ENCODE measurements around the gene NR2F6. TPM values are rescaled to one million over a fixed set of nuclear protein-coding genes. Genes with fewer than 3 reads are reported as not detected.

The NR2F6 gene
- total and polyA plus RNA-seq, 2 donors (not counting 1 experiment from before 2014, with no cell fraction given): 2.0 to 4.9 TPM

GRCh38 chr19:17255150-17255621 is 9.5 kb upstream of the NR2F6 start:
- Mint-ChIP-seq H3K4me1 (no peaks in the 10 kb centered on the region), H3K27ac (no peak overlapping the region), H3K27me3 (no peaks in the 10 kb centered on the region), H3K4me3 (no peak overlapping the region), H3K9me3 (ENCODE audit: insufficient read depth) (no peaks in the 10 kb centered on the region)
- Histone ChIP-seq H3K9ac (ENCODE audit: low read length) (no peak overlapping the region), H3K36me3 (replicated peaks in 1 of 2; ENCODE audit: control extremely low read depth in 1 of 2, control insufficient read depth in 1 of 2, extremely low read depth in 1 of 2, insufficient read depth in 2 of 2, low read length in 1 of 2) (no peaks in the 10 kb centered on the region), H3K79me2 (ENCODE audit: control insufficient read depth, insufficient read depth, low read length) (no peaks in the 10 kb centered on the region), H3K4me2 (replicated peaks; ENCODE audit: low read depth, low read length, poor library complexity, severe bottlenecking) (no peak overlapping the region), H3K27me3 (replicated peaks in 1 of 4; ENCODE audit: control extremely low read depth in 1 of 4, control insufficient read depth in 3 of 4, insufficient read depth in 4 of 4, low read length in 3 of 4) (no peaks in the 10 kb centered on the region), H3K27ac (ENCODE audit: low read length in 2 of 2) (no peak overlapping the region), H4K20me1 (ENCODE audit: control insufficient read depth, insufficient read depth, low read length, poor library complexity, severe bottlenecking) (no peaks in the 10 kb centered on the region), H3K9me3 (ENCODE audit: control extremely low read depth in 1 of 3, control insufficient read depth in 2 of 3, insufficient read depth in 1 of 3, low read length in 2 of 3) (peaks cover 0 to 14% (median 6%) of the 10 kb centered on the region in 3 donors), H3K4me1 (ENCODE audit: control insufficient read depth in 2 of 2, insufficient read depth in 2 of 2, low read length in 2 of 2) (no peaks in the 10 kb centered on the region), H2AFZ (ENCODE audit: insufficient read depth, low read depth, low read length, poor library complexity, severe bottlenecking) (no peak overlapping the region), H3K4me3 (ENCODE audit: control extremely low read depth in 1 of 5, extremely low read depth in 1 of 5, insufficient read depth in 1 of 5, low read depth in 2 of 5, low read length in 4 of 5) (no peak overlapping the region)
- 97% methylated on average over 17 of the region's 18 CpGs for WGBS (ENCODE audit: insufficient coverage)
- TF ChIP-seq EZH2 (IDR thresholded peaks at IDR 0.05; ENCODE audit: borderline replicate concordance, insufficient read depth, low read depth, low read length, poor library complexity, severe bottlenecking) (no peak), CTCF (IDR thresholded peaks at IDR 0.05) (no peak)
- CTCF ChIA-PET: interaction anchor here (0.6 to 2.3 kb wide), 4 partner anchors 11 to 543 kb away, joined by 3 to 5 read pairs (median 4); partner anchors contain the start of gene ANKLE1
- intact Hi-C loops (cut with micrococcal nuclease): no loop called here
- ATAC-seq (ENCODE audit: low read depth) (no peak), DNase-seq (no peak)
- POLR2A ChIA-PET: interaction anchor here (1.1 kb wide), 1 partner anchor 12 kb away, joined by 4 read pairs; no protein-coding TSS in a partner anchor

- CTCF ChIA-PET: interaction anchor here (0.6 to 2.3 kb wide), 4 partner anchors 11 to 542 kb away, joined by 3 to 5 read pairs (median 4); partner anchors contain the start of gene ANKLE1
- no peak for DNase-seq
- H3K4me3 Mint-ChIP-seq: no peak overlapping the region
Observed at GRCh38 chr19:17254636-17255035, 8.9 kb upstream of the NR2F6 start.

More at GRCh38 chr19:17254636-17255035, 8.9 kb upstream of the NR2F6 start:
- no peaks in the 10 kb centered on the region for H4K20me1 ChIP-seq (ENCODE audit: control insufficient read depth, insufficient read depth, low read length, poor library complexity, severe bottlenecking)
- ATAC-seq (ENCODE audit: low read depth): no peak
- WGBS (ENCODE audit: insufficient coverage): 80% methylated on average over 5 of the region's 10 CpGs
- H3K27me3 ChIP-seq (replicated peaks in 1 of 4; ENCODE audit: control extremely low read depth in 1 of 4, control insufficient read depth in 3 of 4, insufficient read depth in 4 of 4, low read length in 3 of 4): no peaks in the 10 kb centered on the region
- no peaks in the 10 kb centered on the region for H3K79me2 ChIP-seq (ENCODE audit: control insufficient read depth, insufficient read depth, low read length)
- no peaks in the 10 kb centered on the region for H3K9me3 Mint-ChIP-seq (ENCODE audit: insufficient read depth)
- intact Hi-C loops (cut with micrococcal nuclease): no loop called here
- POLR2A ChIA-PET: interaction anchor here (1.1 kb wide), 1 partner anchor 12 kb away, joined by 4 read pairs; no protein-coding TSS in a partner anchor
- no peak overlapping the region for H2AFZ ChIP-seq (ENCODE audit: insufficient read depth, low read depth, low read length, poor library complexity, severe bottlenecking)
- no peaks in the 10 kb centered on the region for H3K36me3 ChIP-seq (replicated peaks in 1 of 2; ENCODE audit: control extremely low read depth in 1 of 2, control insufficient read depth in 1 of 2, extremely low read depth in 1 of 2, insufficient read depth in 2 of 2, low read length in 1 of 2)
- H3K4me1 ChIP-seq (ENCODE audit: control insufficient read depth in 2 of 2, insufficient read depth in 2 of 2, low read length in 2 of 2): no peaks in the 10 kb centered on the region
- H3K27ac Mint-ChIP-seq: no peak overlapping the region
- no peak overlapping the region for H3K27ac ChIP-seq (ENCODE audit: low read length in 2 of 2)
- no peak overlapping the region for H3K9ac ChIP-seq (ENCODE audit: low read length)
- H3K9me3 ChIP-seq (ENCODE audit: control extremely low read depth in 1 of 3, control insufficient read depth in 2 of 3, insufficient read depth in 1 of 3, low read length in 2 of 3): peaks cover 0 to 9% (median 4%) of the 10 kb centered on the region in 3 donors
- H3K27me3 Mint-ChIP-seq: no peaks in the 10 kb centered on the region
- H3K4me3 ChIP-seq (ENCODE audit: control extremely low read depth in 1 of 5, extremely low read depth in 1 of 5, insufficient read depth in 1 of 5, low read depth in 2 of 5, low read length in 4 of 5): no peak overlapping the region
- H3K4me2 ChIP-seq (replicated peaks; ENCODE audit: low read depth, low read length, poor library complexity, severe bottlenecking): no peak overlapping the region
- TF ChIP-seq EZH2 (IDR thresholded peaks at IDR 0.05; ENCODE audit: borderline replicate concordance, insufficient read depth, low read depth, low read length, poor library complexity, severe bottlenecking): no peak
- TF ChIP-seq CTCF (IDR thresholded peaks at IDR 0.05): no peak
- no peaks in the 10 kb centered on the region for H3K4me1 Mint-ChIP-seq

Data from B cell (primary cell).